ENCODE measurements around the gene MAGEB10. TPM values are rescaled to one million over a fixed set of nuclear protein-coding genes. Genes with fewer than 3 reads are reported as not detected.

MAGEB10 gene, protein sequence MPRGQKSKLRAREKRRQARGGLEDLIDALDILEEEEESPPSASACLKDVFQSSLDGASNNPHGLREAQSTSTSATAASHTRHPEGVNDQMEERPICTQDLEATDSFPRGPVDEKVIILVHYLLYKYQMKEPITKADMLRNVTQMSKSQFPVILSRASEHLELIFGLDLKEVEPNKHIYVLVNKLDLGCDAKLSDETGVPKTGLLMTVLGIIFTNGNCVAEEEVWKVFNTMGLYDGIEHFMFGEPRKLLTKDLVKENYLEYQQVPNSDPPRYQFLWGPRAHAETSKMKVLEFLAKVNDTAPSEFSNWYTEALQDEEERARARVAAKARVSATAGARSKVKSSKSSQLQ
- total RNA-seq, result not detected in 2 replicates

DNA sequence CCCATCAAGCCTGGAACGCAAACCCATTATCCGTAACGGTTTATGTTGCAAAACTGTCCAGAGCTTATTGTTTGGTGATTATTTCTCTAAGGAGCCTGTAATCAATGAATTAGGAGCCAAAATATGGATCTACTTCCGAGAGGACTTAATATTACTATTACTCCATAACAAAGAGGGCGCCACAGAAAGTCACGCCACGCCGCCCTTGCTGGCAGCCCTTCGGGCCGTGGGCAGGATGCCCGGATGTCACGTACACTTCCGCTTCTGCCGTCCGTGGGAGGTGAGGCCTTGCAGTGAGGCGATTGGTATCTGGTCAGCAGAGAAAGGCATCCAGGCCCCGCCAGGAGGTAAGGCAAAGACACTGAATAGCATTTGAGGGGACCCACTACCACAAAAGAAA lies at the start of gene MAGEB10:
MAGEB10 (plus strand) TSS at position 301 of the 400 bp plus-strand sequence. CDS start 13,317 bp downstream, outside the sequence.

Other genes starting within 250 kb of the MAGEB10 start
- gene DCAF8L2, start 217.6 kb upstream of the MAGEB10 start, total RNA-seq, result not detected in 2 replicates
- not detected in 2 replicates for gene DCAF8L1, start 173.5 kb downstream of the MAGEB10 start, total RNA-seq